Measurements from ENCODE around the gene PRKCE. TPM values are rescaled to one million over a fixed set of nuclear protein-coding genes. Genes with fewer than 3 reads are reported as not detected.
A peak's percentile ranks its signal among the peaks of the same experiment; 100 is the strongest.

PRKCE gene
- total RNA-seq, 1 experiment from 2014 or later = 12.1 TPM

- no peaks in the 10 kb centered on the region for H3K36me3 Mint-ChIP-seq (ENCODE audit: insufficient read depth, unreplicated experiment)
- no peaks in the 10 kb centered on the region for H3K9me3 Mint-ChIP-seq (ENCODE audit: unreplicated experiment)
- DNase-seq (ENCODE audit: unreplicated experiment) = no peak
- no TSS peak for BruUV-seq (replicated peaks)
- no peak overlapping the region for H3K4me3 Mint-ChIP-seq (ENCODE audit: unreplicated experiment)
- no peak for TF ChIP-seq CTCF (IDR thresholded peaks at IDR 0.05; ENCODE audit: unreplicated experiment)
- no peak overlapping the region for H3K27ac Mint-ChIP-seq (ENCODE audit: low read depth, unreplicated experiment)
- ChIA-PET CTCF (interaction anchor here (0.6 to 1.3 kb wide), 3 partner anchors 18 to 1558 kb away, joined by 3 to 4 read pairs (median 3); no protein-coding TSS in a partner anchor), POLR2A (interaction anchor here (1.0 to 3.3 kb wide), 5 partner anchors 11 to 55 kb away, joined by 4 to 18 read pairs (median 5); no protein-coding TSS in a partner anchor)
- intact Hi-C loops (cut with micrococcal nuclease) = loop anchor here (2.0 kb wide), 1 partner anchor 19 kb away; no protein-coding TSS in a partner anchor
- peaks cover 29% of the 10 kb centered on the region for H3K4me1 Mint-ChIP-seq (ENCODE audit: insufficient read depth, unreplicated experiment)
- H3K27me3 Mint-ChIP-seq (ENCODE audit: insufficient read depth, unreplicated experiment) = no peaks in the 10 kb centered on the region
Measured at GRCh38 chr2:46117994-46118393, 466.5 kb downstream of the PRKCE start.

GRCh38 chr2:46118656-46119371, 467.3 kb downstream of the PRKCE start:
- H3K27me3 Mint-ChIP-seq (ENCODE audit: insufficient read depth, unreplicated experiment) = no peaks in the 10 kb centered on the region
- no peak for TF ChIP-seq CTCF (IDR thresholded peaks at IDR 0.05; ENCODE audit: unreplicated experiment)
- no TSS peak for BruUV-seq (replicated peaks)
- CTCF ChIA-PET = interaction anchor here (0.6 to 1.1 kb wide), 4 partner anchors 18 to 1559 kb away, joined by 3 to 4 read pairs (median 3); no protein-coding TSS in a partner anchor
- H3K4me1 Mint-ChIP-seq (ENCODE audit: insufficient read depth, unreplicated experiment) = peaks cover 29% of the 10 kb centered on the region
- POLR2A ChIA-PET = interaction anchor here (1.0 to 1.5 kb wide), 5 partner anchors 10 to 53 kb away, joined by 3 to 5 read pairs (median 4); no protein-coding TSS in a partner anchor
- no peaks in the 10 kb centered on the region for H3K36me3 Mint-ChIP-seq (ENCODE audit: insufficient read depth, unreplicated experiment)
- intact Hi-C loops (cut with micrococcal nuclease) = no loop called here
- no peaks in the 10 kb centered on the region for H3K9me3 Mint-ChIP-seq (ENCODE audit: unreplicated experiment)
- H3K4me3 Mint-ChIP-seq (ENCODE audit: unreplicated experiment) = no peak overlapping the region
- no peak for DNase-seq (ENCODE audit: unreplicated experiment)
- H3K27ac Mint-ChIP-seq (ENCODE audit: low read depth, unreplicated experiment) = no peak overlapping the region

GRCh38 chr2:46119453-46119852, 468.0 kb downstream of the PRKCE start:
- POLR2A ChIA-PET = interaction anchor here (0.7 to 1.3 kb wide), 4 partner anchors 17 to 52 kb away, joined by 3 to 4 read pairs (median 4); no protein-coding TSS in a partner anchor
- H3K27ac Mint-ChIP-seq (ENCODE audit: low read depth, unreplicated experiment) = no peak overlapping the region
- H3K4me1 Mint-ChIP-seq (ENCODE audit: insufficient read depth, unreplicated experiment) = peaks cover 29% of the 10 kb centered on the region
- H3K9me3 Mint-ChIP-seq (ENCODE audit: unreplicated experiment) = no peaks in the 10 kb centered on the region
- CTCF ChIA-PET = interaction anchor here (0.8 to 1.1 kb wide), 3 partner anchors 20 to 430 kb away, joined by 3 to 4 read pairs (median 3); no protein-coding TSS in a partner anchor
- peak; percentile 27 for DNase-seq (ENCODE audit: unreplicated experiment)
- intact Hi-C loops (cut with micrococcal nuclease) = no loop called here
- no peak overlapping the region for H3K4me3 Mint-ChIP-seq (ENCODE audit: unreplicated experiment)
- no peaks in the 10 kb centered on the region for H3K27me3 Mint-ChIP-seq (ENCODE audit: insufficient read depth, unreplicated experiment)
- no peaks in the 10 kb centered on the region for H3K36me3 Mint-ChIP-seq (ENCODE audit: insufficient read depth, unreplicated experiment)
- BruUV-seq (replicated peaks) = no TSS peak
- TF ChIP-seq CTCF (IDR thresholded peaks at IDR 0.05; ENCODE audit: unreplicated experiment) = no peak

GRCh38 chr2:46120792-46121555, 469.5 kb downstream of the PRKCE start:
- intact Hi-C loops (cut with micrococcal nuclease) = no loop called here
- H3K9me3 Mint-ChIP-seq (ENCODE audit: unreplicated experiment) = no peaks in the 10 kb centered on the region
- POLR2A ChIA-PET = no interaction called here
- CTCF ChIA-PET = interaction anchor here (0.6 to 0.8 kb wide), 2 partner anchors 17 to 50 kb away, joined by 3 to 4 read pairs; no protein-coding TSS in a partner anchor
- TF ChIP-seq CTCF (IDR thresholded peaks at IDR 0.05; ENCODE audit: unreplicated experiment) = no peak
- BruUV-seq (replicated peaks) = no TSS peak
- no peaks in the 10 kb centered on the region for H3K27me3 Mint-ChIP-seq (ENCODE audit: insufficient read depth, unreplicated experiment)
- no peak overlapping the region for H3K4me3 Mint-ChIP-seq (ENCODE audit: unreplicated experiment)
- no peak for DNase-seq (ENCODE audit: unreplicated experiment)
- peaks cover 29% of the 10 kb centered on the region for H3K4me1 Mint-ChIP-seq (ENCODE audit: insufficient read depth, unreplicated experiment)
- H3K27ac Mint-ChIP-seq (ENCODE audit: low read depth, unreplicated experiment) = no peak overlapping the region
- no peaks in the 10 kb centered on the region for H3K36me3 Mint-ChIP-seq (ENCODE audit: insufficient read depth, unreplicated experiment)

Data from MCF 10A (cell line).